CD4-positive, alpha-beta T cell treated with Interferon alpha-2 for 1 hour (primary cell): ENCODE measurements around the gene CAVIN2.

ENCODE experiments used
- DNase-seq, 2 donors: peaks; one replicate each; pipeline ENCODE4 v3.0.0-alpha.2; 2020 to 2022

Gene CAVIN2, protein sequence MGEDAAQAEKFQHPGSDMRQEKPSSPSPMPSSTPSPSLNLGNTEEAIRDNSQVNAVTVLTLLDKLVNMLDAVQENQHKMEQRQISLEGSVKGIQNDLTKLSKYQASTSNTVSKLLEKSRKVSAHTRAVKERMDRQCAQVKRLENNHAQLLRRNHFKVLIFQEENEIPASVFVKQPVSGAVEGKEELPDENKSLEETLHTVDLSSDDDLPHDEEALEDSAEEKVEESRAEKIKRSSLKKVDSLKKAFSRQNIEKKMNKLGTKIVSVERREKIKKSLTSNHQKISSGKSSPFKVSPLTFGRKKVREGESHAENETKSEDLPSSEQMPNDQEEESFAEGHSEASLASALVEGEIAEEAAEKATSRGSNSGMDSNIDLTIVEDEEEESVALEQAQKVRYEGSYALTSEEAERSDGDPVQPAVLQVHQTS

GRCh38 chr2:191846515-191847476, at the start of gene CAVIN2:
Gene CAVIN2, minus strand, starts transcription at chr2:191847088. Its CDS starts 163 bp downstream, at chr2:191846925.
- peak in 1 of 2 donors; percentile 2 for DNase-seq

GRCh38 chr2:191895743-191896142, 48.9 kb upstream of the CAVIN2 start:
- DNase-seq, result no peak

DNA sequence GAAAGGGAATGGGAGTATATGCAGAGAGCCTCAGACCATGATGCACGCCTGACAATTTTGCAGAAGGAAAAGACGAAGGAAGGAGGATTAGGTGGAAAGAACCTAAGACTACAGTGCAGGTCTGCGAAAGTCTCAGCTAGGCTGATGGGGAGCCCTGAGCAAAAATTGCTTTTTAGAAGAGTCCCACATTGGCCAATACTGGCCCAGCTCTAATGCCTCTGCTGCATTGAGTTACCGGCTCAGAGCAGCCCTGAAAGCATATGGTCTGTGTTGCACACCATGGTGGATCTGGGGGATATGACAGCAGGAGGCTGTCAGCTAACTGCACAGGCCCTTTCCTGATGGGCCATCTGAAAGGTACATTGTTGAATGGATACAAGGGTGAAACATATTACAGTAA, 48.3 kb upstream of the CAVIN2 start:
- DNase-seq, result no peak

- no peak for DNase-seq
These were observed 47.8 kb upstream of the CAVIN2 start for GRCh38 chr2:191894681-191895147.

DNA sequence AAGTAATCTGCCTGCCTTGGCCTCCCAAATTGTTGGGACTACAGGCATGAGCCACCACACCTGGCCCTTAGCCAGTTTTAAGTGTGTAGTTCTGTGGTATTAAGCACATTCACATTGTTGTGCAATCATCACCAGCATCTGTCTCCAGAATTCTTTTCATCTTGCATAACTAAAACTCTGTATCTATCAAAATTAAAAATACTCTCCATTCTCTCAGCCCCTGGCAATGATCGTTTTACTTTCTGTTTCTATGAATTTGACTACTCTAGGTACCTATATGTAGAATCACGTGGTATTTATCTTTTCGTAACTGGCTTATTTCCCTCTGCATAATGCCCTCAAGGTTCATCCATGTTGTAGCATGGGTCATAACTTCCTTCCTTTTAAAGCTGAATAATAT, 45.5 kb upstream of the CAVIN2 start:
- DNase-seq, result no peak

DNA sequence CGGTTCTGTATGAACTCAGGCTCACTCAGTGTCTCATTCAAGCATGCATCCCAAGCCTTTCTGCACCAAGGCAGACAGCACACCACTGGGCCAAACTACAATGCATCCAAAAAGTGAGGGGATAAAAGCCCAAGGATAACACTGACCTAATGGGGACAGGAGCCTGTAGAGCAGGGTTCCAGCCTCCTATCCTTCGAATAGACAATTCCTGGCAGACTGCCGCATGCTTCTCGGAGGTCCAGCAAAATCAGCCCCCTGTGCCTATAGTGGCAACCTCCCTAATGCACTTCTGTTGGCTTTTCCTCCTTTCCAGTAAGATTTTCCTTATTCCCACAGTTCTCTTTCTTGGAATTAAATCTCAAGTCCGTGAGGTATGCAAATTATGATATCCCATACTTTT, 44.8 kb upstream of the CAVIN2 start:
- no peak for DNase-seq

DNA sequence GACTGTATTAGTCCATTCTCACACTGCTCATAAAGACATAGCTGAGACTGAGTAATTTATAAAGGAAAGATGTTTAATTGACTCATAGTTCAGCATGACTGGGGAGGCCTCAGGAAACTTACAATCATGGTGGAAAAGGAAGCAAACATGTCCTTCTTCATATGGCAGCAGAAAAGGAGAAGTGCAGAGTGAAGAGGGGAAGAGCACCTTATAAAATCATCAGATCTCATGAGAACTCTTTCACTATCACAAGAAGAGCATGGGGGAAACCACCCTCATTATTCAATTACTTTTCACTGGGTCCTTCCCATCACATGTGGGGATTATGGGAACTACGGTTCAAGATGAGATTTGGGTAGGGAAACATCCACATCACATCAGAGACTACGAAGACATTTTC, 43.0 kb upstream of the CAVIN2 start:
- no peak for DNase-seq

DNA sequence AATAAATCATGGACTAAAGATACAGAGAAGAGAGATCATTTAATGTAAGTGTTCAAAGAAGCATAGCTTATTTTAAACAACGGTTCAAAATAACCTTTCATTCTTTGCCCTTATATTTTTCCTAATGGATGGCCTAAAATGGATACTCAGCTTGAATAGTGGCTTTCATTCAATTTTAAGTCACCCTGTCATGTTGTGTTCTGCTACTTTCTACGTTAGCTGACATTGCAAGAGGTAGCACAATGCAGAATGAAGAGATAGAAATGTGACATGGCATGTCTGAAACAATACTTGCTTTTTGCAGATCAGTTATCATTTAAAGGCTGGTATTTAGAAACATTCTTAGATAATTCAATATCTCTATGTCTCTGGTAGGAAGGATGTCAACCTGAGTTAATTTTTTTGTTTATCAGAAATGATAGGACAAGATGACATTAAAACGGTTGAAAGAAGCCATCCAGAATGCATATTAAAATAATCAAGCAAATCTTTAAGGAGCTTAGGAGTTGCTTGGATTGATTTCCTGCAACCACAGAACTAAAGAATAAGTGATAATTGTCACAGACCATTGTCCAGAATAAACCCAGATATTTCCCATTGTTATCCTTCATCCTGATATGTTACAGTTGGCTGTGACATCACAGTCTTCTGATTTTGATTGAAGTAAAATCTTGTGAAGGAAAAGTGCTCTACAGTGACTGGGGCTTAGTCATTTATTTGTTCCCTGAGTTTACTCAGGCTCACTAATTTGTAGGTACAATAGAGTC, 41.7 kb upstream of the CAVIN2 start:
- DNase-seq, result no peak

DNA sequence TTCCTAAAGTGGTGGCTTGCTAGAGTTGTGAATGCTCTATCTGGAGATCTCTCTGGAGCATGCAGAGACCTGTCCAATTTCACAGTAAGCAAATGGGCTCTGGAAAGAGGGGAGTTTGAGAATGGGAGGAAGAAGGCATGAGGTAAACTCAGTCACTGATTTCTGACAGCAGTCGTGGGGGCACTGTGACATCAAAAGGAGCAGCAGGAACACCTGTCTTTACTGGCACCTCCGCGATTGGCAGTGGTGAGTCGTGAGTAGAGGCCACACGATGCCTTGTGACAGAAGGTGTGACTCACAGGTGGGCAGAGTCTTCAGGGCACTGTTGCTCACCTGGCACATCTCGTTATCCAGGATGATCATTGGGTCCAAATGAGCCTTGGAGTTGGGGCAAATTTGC, 38.8 kb upstream of the CAVIN2 start:
- no peak for DNase-seq

- no peak for DNase-seq
These were observed 38.2 kb upstream of the CAVIN2 start for GRCh38 chr2:191885098-191885497.

GRCh38 chr2:191881982-191882816, 35.3 kb upstream of the CAVIN2 start:
- DNase-seq, result no peak

DNA sequence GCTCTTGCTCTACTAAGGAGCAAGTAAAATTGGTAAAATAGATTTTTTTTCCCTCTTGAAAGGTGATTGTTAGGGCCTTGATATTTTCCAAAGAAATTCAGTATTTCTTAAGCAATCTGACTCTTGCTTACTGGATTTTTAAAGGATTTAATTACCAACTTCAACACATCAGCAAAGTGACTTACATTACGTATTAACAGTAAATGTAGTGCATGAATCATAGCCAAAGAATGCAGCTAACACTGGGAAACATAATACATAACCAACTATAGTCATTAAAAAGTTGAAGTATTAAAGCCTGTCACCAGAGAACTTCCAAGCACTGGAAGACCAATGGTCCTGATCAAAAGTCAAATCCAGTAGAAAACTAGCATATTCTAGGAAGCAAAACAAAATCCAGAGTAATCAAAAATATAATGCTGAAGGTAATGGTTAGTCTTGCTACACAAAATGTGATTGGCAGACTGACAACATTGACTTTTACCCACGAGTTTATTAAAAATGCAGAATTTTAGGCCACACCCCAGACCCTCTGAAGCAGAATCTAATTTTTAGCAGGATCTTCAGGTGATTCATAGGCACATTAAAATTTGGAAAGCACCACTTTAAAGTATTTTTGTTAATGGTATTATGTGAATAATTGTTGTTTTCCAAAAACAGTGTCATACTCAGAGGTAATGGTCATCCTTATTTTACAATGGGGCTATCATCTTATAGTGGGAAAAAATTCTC, 31.8 kb upstream of the CAVIN2 start:
- DNase-seq, result no peak

DNA sequence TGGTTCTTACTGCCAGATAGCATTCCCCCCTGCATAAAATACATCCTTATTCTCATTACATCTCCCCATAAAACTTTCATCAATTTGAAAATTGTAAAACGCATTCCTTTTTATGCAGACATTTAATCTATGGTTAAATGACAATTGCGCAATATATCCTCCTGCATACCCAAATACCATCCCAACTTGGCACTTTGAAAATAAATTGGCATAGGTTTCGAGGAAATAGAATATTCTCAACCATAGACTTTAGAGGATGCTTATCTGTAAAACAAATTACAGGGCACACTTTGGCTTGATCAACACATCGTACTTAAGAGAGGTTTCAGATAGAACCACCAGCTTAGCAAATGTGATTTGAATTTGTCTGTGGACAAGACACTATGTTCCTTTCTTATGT, 31.0 kb upstream of the CAVIN2 start:
- DNase-seq, result no peak

DNA sequence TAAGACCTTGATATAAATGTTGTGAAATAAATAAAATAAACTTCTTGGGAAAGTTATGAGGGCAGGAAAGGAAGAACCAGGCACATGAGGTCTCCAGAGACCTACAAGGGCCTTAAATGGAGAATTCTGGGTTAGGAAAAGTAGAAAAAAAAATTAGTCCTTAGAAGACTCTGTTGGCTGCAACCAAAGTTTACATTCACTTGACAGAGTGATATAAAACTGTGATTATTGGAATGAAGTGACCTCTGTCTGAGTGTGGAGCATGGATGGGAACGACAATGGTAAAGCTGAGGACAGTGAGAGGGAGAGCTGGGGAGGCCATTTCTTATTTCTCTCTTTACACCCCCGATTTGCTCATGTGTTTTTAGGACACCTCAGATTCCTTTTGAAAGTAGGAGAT, 29.0 kb upstream of the CAVIN2 start:
- no peak for DNase-seq

GRCh38 chr2:191870744-191871143, 23.9 kb upstream of the CAVIN2 start:
- DNase-seq, result no peak

GRCh38 chr2:191869781-191870180, 22.9 kb upstream of the CAVIN2 start:
- DNase-seq, result no peak

DNA sequence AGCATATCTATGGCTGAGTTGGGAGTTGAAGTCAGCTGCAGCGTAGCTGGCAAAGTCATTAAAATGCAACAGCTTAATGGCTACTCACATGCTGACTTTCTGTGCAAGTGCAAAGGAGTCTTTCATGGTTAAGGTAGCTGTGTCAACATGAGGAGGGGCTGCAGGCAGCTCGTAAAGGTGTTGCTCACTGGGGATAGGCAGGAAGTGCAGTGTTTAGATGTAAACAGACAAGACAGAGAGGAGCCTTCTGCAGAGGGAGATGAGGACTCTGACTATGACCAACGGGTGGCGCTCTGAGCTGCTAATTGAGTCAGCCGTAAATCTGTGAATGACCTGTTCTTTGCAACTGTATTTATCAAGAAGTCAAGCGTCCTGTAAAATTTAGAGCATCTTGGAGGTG, 22.3 kb upstream of the CAVIN2 start:
- no peak for DNase-seq

DNA sequence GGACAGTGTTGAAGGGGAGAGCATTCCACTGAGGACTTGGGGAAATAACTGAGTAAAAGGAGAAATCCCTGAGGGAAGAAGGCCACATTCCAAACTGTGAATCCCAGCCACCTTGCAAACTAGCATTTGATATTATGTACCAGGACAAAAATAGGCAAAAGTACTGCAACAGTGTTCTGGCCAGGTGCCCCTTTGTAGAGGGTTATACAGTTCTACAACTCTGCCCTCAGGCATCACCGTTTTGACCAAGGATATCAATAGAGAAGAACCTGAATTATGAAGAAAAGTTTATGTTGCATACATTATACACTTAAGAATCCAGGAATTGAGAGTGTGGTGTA, 20.6 kb upstream of the CAVIN2 start:
- DNase-seq, result no peak

DNA sequence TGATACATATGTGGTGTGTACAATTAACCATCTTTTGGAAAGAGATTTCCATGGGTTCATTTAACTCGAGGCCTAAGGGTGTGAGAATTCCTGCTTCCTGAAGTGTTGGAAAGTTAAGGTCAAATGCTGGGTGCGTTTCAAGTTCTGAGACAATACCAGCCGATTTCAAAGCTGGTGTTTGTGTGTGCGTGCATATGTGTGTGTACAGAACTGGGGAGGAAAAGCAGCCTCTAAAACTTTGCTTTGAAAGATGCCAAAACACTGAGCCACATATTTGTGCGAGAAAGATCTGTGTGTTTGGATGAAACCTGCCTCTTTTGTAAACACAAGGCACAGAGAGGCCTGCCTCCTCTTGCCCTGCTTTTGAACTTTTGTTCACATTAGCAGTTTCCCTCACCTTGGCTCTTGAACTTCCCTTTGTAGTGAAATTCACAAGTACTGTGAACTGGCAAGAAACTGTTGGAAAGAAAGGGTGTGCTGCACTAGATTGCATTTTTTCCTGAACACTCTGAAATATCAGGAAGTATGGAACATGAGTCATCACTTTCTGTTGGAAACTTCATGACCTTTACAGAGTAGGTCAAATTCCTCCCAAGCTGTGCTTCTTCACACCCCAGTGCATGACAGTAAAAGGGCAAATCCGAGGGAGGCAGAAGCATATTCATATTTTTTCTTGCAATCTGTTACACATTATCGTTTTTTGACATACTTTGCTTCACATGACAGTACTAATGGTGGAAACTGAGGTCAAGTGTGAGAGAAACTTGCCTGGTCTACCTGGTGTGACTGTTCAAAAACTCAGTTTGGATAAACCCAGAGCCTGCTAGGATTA, 20.0 kb upstream of the CAVIN2 start:
- DNase-seq, result no peak

GRCh38 chr2:191866195-191866594, 19.3 kb upstream of the CAVIN2 start:
- DNase-seq, result no peak
